ENCODE results near the gene PCYT1B. TPM values are rescaled to one million over a fixed set of nuclear protein-coding genes. Genes with fewer than 3 reads are reported as not detected.

PCYT1B gene
- total RNA-seq, 1 donor = 1.1 TPM

GRCh38 chrX:24577091-24577490 is 70.1 kb downstream of the PCYT1B start:
- no peaks in the 10 kb centered on the region for H4K20me1 ChIP-seq (ENCODE audit: insufficient read depth, low read length)
- H3K27me3 ChIP-seq (ENCODE audit: insufficient read depth, low read length) = no peaks in the 10 kb centered on the region
- H3K36me3 ChIP-seq (ENCODE audit: insufficient read depth, low read length) = no peaks in the 10 kb centered on the region
- H3K4me2 ChIP-seq (ENCODE audit: insufficient read depth, low read length) = no peak overlapping the region
- TF ChIP-seq CTCF (IDR thresholded peaks at IDR 0.05; ENCODE audit: extremely low read depth, low read depth, low read length) = no peak
- H3K79me2 ChIP-seq (ENCODE audit: insufficient read depth, low read length) = no peaks in the 10 kb centered on the region
- no peak overlapping the region for H3K4me3 ChIP-seq (ENCODE audit: insufficient read depth, low read length)
- DNase-seq (ENCODE audit: insufficient read length, low spot score, missing footprints) = no peak
- no peaks in the 10 kb centered on the region for H3K9me3 ChIP-seq (ENCODE audit: low read depth, low read length)
- H3K27ac ChIP-seq (ENCODE audit: low read depth, low read length) = no peak overlapping the region
- no peak overlapping the region for H2AFZ ChIP-seq (ENCODE audit: low read length)
- H3K4me1 ChIP-seq (ENCODE audit: insufficient read depth, low read length) = no peaks in the 10 kb centered on the region

GRCh38 chrX:24575496-24575895 is 71.7 kb downstream of the PCYT1B start:
- no peak for TF ChIP-seq CTCF (IDR thresholded peaks at IDR 0.05; ENCODE audit: extremely low read depth, low read depth, low read length)

GRCh38 chrX:24574743-24575142 is 72.4 kb downstream of the PCYT1B start:
- Histone ChIP-seq H3K27ac (ENCODE audit: low read depth, low read length) (no peak overlapping the region), H3K4me1 (ENCODE audit: insufficient read depth, low read length) (no peaks in the 10 kb centered on the region), H2AFZ (ENCODE audit: low read length) (no peak overlapping the region), H4K20me1 (ENCODE audit: insufficient read depth, low read length) (no peaks in the 10 kb centered on the region), H3K27me3 (ENCODE audit: insufficient read depth, low read length) (no peaks in the 10 kb centered on the region), H3K79me2 (ENCODE audit: insufficient read depth, low read length) (no peaks in the 10 kb centered on the region), H3K9me3 (ENCODE audit: low read depth, low read length) (no peaks in the 10 kb centered on the region), H3K4me3 (ENCODE audit: insufficient read depth, low read length) (no peak overlapping the region), H3K36me3 (ENCODE audit: insufficient read depth, low read length) (no peaks in the 10 kb centered on the region), H3K4me2 (ENCODE audit: insufficient read depth, low read length) (no peak overlapping the region)
- DNase-seq (ENCODE audit: insufficient read length, low spot score, missing footprints) = no peak
- no peak for TF ChIP-seq CTCF (IDR thresholded peaks at IDR 0.05; ENCODE audit: extremely low read depth, low read depth, low read length)

More at GRCh38 chrX:24575496-24575895, 71.7 kb downstream of the PCYT1B start:
- H4K20me1 ChIP-seq (ENCODE audit: insufficient read depth, low read length) = no peaks in the 10 kb centered on the region
- H3K4me2 ChIP-seq (ENCODE audit: insufficient read depth, low read length) = no peak overlapping the region
- DNase-seq (ENCODE audit: insufficient read length, low spot score, missing footprints) = no peak
- H2AFZ ChIP-seq (ENCODE audit: low read length) = no peak overlapping the region
- H3K27me3 ChIP-seq (ENCODE audit: insufficient read depth, low read length) = no peaks in the 10 kb centered on the region
- H3K4me3 ChIP-seq (ENCODE audit: insufficient read depth, low read length) = no peak overlapping the region
- H3K9me3 ChIP-seq (ENCODE audit: low read depth, low read length) = no peaks in the 10 kb centered on the region
- H3K27ac ChIP-seq (ENCODE audit: low read depth, low read length) = no peak overlapping the region
- H3K36me3 ChIP-seq (ENCODE audit: insufficient read depth, low read length) = no peaks in the 10 kb centered on the region
- H3K4me1 ChIP-seq (ENCODE audit: insufficient read depth, low read length) = no peaks in the 10 kb centered on the region
- H3K79me2 ChIP-seq (ENCODE audit: insufficient read depth, low read length) = no peaks in the 10 kb centered on the region

- H3K4me3 ChIP-seq (ENCODE audit: insufficient read depth, low read length) = no peak overlapping the region
- no peaks in the 10 kb centered on the region for H3K79me2 ChIP-seq (ENCODE audit: insufficient read depth, low read length)
- H3K27me3 ChIP-seq (ENCODE audit: insufficient read depth, low read length) = peaks cover 6% of the 10 kb centered on the region
- H3K4me2 ChIP-seq (ENCODE audit: insufficient read depth, low read length) = no peak overlapping the region
- no peak overlapping the region for H2AFZ ChIP-seq (ENCODE audit: low read length)
- TF ChIP-seq CTCF (IDR thresholded peaks at IDR 0.05; ENCODE audit: extremely low read depth, low read depth, low read length) = no peak
- no peaks in the 10 kb centered on the region for H4K20me1 ChIP-seq (ENCODE audit: insufficient read depth, low read length)
- no peak for DNase-seq (ENCODE audit: insufficient read length, low spot score, missing footprints)
- no peaks in the 10 kb centered on the region for H3K9me3 ChIP-seq (ENCODE audit: low read depth, low read length)
- H3K4me1 ChIP-seq (ENCODE audit: insufficient read depth, low read length) = no peaks in the 10 kb centered on the region
- no peak overlapping the region for H3K27ac ChIP-seq (ENCODE audit: low read depth, low read length)
- H3K36me3 ChIP-seq (ENCODE audit: insufficient read depth, low read length) = no peaks in the 10 kb centered on the region
Measured at GRCh38 chrX:24567169-24567568, 80.0 kb downstream of the PCYT1B start.
